K562 (cell line): ENCODE results near the gene CDKN2D. TPM values are rescaled to one million over a fixed set of nuclear protein-coding genes. Genes with fewer than 3 reads are reported as not detected.

Experiments
- ADNP ChIP-seq: fragments of 200-800 bp; sonication (Bioruptor generic); IDR thresholded peaks from 2 replicates; pipeline ENCODE4 v1.6.1; 2016; ENCODE audit warnings: missing genetic modification characterization, missing compliant biosample characterization
- EP400 ChIP-seq: fragments of 450-650 bp; IDR thresholded peaks from 2 replicates; pipeline ENCODE4 v1.6.1; 2017; ENCODE audit warnings: antibody characterized with exemption, mild to moderate bottlenecking, moderate library complexity
- HEY1 ChIP-seq: fragments of 250-450 bp; sonication (Bioruptor Pico); IDR thresholded peaks from 2 replicates; pipeline ENCODE4 v1.5.0; 2020; ENCODE audit warnings: mild to moderate bottlenecking, moderate library complexity, borderline replicate concordance
- ZFP1 ChIP-seq: fragments of 450-650 bp; formaldehyde crosslinking; IDR thresholded peaks from 2 replicates; pipeline ENCODE4 v1.4.0; 2020; ENCODE audit warnings: mild to moderate bottlenecking, mixed read lengths
- ZNF551 ChIP-seq: fragments of 250-450 bp; sonication (Bioruptor Pico); IDR thresholded peaks from 2 replicates; pipeline ENCODE4 v1.5.0; 2021; ENCODE audit warnings: mild to moderate bottlenecking, moderate library complexity
- ZNF644 ChIP-seq: fragments of 200-800 bp; sonication (Bioruptor generic); IDR thresholded peaks from 2 replicates; pipeline ENCODE4 v1.6.1; 2016; ENCODE audit warnings: low read depth, missing genetic modification characterization, missing compliant biosample characterization
- polyA plus RNA-seq, 8 experiments: library from polyadenylated mRNA; depleted of rRNA in 4 of 8; stranded (reverse) in 5 of 8; unstranded in 3 of 8; fragments of >200 nt; fragmentation: Nextera tagmentation in 2 of 8; fragmentation: Illumina TruSeq in 1 of 8; extraction: Ambion mirVana in 2 of 8; extraction: Trizol in 1 of 8; gene quantifications; 2 replicates each; pipeline versions ENCODE4 v1.2.1 to v1.2.3, GENCODE V29; 2011 to 2014; ENCODE audit warnings: inconsistent platforms in 1 of 8, missing spikeins in 1 of 8
- total RNA-seq, 7 experiments: library from RNA; depleted of rRNA in 6 of 7; stranded (reverse); fragments of >200 nt in 6 of 7; fragmentation: Illumina TruSeq in 2 of 7; extraction: Trizol in 2 of 7; gene quantifications; 2 replicates each; pipeline versions ENCODE4 v1.2.1 to v1.2.3, GENCODE V29; 2011 to 2021; ENCODE audit warnings: low replicate concordance in 1 of 7
- TF ChIP-seq, protein P1 (sequence below): sonication (generic); formaldehyde crosslinking; IDR thresholded peaks from 2 replicates; pipeline ENCODE4 v1.8.0; 2022; ENCODE audit warnings: mild to moderate bottlenecking, missing genetic modification reagents
- TF ChIP-seq, protein P2 (sequence below), 2 experiments: fragments of 450-650 bp in 1 of 2; sonication (generic) in 1 of 2; formaldehyde crosslinking in 1 of 2; IDR thresholded peaks in 1 of 2; conservative IDR thresholded peaks in 1 of 2; 2 replicates each; pipeline versions ENCODE4 v1.6.1 to v1.8.1; 2016 to 2023; ENCODE audit warnings: mild to moderate bottlenecking in 2 of 2, moderate library complexity in 2 of 2, inconsistent platforms in 1 of 2, missing genetic modification reagents in 1 of 2
- TF ChIP-seq, protein P3 (sequence below): IDR thresholded peaks from 2 replicates; pipeline ENCODE4 v1.6.1; 2014; ENCODE audit warnings: antibody characterized with exemption
- TF ChIP-seq, protein P4 (sequence below), 3 experiments: fragments of 200-800 bp in 1 of 3; fragments of 250-450 bp in 1 of 3; fragments of 450-650 bp in 1 of 3; sonication (Bioruptor Pico) in 1 of 3; sonication (Bioruptor generic) in 1 of 3; formaldehyde crosslinking in 1 of 3; IDR thresholded peaks; 2 replicates each; pipeline versions ENCODE4 v1.6.1 to v1.8.0; 2016 to 2022; ENCODE audit warnings: mild to moderate bottlenecking in 2 of 3, missing genetic modification characterization in 2 of 3, missing compliant biosample characterization in 1 of 3, moderate library complexity in 1 of 3
- TF ChIP-seq, protein P5 (sequence below): fragments of 450-650 bp; IDR thresholded peaks from 2 replicates; pipeline ENCODE4 v1.6.1; 2018; ENCODE audit not compliant: partially characterized antibody

The CDKN2D gene
- total and polyA plus RNA-seq, 9 of the 15 experiments (the other 6 are each of a cell fraction or from before 2014, with no cell fraction given): 0.41 to 8.2 (median 3.7) TPM

DNA sequence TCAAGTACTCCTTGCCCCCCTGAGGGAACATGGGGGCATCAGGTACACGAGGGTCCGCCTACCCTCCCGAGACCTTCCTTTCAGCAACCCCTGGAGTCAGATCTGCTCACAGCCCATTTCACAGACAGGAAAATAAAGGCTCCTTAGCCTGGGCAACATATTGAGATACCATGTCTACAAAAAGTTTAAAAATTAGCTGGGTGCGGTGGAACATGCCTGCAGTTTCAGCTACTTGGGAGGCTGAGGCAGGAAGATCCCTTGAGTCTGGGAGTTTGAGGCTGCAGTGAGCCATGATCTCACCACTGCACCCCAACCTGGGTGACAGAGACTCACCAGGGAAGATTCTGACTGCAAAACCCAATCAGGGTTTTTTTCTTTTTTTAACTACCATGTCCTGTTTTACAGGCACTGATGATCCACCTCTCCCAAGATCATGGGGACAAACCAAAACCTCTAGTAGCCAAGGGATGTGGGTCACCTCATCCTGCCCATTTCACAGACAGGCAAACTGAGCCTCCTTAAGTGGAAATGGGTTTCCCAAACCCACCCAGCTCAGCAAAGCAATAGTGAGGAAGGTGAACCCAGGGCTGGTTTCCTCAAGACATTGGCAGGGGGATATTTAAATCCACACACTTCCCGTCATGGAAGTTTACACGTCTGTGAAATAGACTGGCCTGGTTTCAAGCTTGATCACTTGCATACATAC lies 6.4 kb upstream of the CDKN2D start (continued):
- TF ChIP-seq EP400 (no peak), ZNF644 (no peak), ZFP1 (CRISPR knock-in tag) (no peak), ZNF551 (CRISPR knock-in tag) (no peak), ADNP (tag) (peak; percentile 96), HEY1 (CRISPR knock-in tag) (no peak)
- TF ChIP-seq, protein P1, sequence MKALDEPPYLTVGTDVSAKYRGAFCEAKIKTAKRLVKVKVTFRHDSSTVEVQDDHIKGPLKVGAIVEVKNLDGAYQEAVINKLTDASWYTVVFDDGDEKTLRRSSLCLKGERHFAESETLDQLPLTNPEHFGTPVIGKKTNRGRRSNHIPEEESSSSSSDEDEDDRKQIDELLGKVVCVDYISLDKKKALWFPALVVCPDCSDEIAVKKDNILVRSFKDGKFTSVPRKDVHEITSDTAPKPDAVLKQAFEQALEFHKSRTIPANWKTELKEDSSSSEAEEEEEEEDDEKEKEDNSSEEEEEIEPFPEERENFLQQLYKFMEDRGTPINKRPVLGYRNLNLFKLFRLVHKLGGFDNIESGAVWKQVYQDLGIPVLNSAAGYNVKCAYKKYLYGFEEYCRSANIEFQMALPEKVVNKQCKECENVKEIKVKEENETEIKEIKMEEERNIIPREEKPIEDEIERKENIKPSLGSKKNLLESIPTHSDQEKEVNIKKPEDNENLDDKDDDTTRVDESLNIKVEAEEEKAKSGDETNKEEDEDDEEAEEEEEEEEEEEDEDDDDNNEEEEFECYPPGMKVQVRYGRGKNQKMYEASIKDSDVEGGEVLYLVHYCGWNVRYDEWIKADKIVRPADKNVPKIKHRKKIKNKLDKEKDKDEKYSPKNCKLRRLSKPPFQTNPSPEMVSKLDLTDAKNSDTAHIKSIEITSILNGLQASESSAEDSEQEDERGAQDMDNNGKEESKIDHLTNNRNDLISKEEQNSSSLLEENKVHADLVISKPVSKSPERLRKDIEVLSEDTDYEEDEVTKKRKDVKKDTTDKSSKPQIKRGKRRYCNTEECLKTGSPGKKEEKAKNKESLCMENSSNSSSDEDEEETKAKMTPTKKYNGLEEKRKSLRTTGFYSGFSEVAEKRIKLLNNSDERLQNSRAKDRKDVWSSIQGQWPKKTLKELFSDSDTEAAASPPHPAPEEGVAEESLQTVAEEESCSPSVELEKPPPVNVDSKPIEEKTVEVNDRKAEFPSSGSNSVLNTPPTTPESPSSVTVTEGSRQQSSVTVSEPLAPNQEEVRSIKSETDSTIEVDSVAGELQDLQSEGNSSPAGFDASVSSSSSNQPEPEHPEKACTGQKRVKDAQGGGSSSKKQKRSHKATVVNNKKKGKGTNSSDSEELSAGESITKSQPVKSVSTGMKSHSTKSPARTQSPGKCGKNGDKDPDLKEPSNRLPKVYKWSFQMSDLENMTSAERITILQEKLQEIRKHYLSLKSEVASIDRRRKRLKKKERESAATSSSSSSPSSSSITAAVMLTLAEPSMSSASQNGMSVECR (CRISPR knock-in tag): no peak
- TF ChIP-seq, protein P2, sequence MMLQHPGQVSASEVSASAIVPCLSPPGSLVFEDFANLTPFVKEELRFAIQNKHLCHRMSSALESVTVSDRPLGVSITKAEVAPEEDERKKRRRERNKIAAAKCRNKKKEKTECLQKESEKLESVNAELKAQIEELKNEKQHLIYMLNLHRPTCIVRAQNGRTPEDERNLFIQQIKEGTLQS (IDR thresholded peaks at IDR 0.05): no peak
- TF ChIP-seq, protein P2 (CRISPR knock-in tag; conservative IDR thresholded peaks at IDR 0.05): no peak
- TF ChIP-seq, protein P3, sequence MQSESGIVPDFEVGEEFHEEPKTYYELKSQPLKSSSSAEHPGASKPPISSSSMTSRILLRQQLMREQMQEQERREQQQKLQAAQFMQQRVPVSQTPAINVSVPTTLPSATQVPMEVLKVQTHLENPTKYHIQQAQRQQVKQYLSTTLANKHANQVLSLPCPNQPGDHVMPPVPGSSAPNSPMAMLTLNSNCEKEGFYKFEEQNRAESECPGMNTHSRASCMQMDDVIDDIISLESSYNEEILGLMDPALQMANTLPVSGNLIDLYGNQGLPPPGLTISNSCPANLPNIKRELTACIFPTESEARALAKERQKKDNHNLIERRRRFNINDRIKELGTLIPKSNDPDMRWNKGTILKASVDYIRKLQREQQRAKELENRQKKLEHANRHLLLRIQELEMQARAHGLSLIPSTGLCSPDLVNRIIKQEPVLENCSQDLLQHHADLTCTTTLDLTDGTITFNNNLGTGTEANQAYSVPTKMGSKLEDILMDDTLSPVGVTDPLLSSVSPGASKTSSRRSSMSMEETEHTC: no peak
- TF ChIP-seq, protein P4, sequence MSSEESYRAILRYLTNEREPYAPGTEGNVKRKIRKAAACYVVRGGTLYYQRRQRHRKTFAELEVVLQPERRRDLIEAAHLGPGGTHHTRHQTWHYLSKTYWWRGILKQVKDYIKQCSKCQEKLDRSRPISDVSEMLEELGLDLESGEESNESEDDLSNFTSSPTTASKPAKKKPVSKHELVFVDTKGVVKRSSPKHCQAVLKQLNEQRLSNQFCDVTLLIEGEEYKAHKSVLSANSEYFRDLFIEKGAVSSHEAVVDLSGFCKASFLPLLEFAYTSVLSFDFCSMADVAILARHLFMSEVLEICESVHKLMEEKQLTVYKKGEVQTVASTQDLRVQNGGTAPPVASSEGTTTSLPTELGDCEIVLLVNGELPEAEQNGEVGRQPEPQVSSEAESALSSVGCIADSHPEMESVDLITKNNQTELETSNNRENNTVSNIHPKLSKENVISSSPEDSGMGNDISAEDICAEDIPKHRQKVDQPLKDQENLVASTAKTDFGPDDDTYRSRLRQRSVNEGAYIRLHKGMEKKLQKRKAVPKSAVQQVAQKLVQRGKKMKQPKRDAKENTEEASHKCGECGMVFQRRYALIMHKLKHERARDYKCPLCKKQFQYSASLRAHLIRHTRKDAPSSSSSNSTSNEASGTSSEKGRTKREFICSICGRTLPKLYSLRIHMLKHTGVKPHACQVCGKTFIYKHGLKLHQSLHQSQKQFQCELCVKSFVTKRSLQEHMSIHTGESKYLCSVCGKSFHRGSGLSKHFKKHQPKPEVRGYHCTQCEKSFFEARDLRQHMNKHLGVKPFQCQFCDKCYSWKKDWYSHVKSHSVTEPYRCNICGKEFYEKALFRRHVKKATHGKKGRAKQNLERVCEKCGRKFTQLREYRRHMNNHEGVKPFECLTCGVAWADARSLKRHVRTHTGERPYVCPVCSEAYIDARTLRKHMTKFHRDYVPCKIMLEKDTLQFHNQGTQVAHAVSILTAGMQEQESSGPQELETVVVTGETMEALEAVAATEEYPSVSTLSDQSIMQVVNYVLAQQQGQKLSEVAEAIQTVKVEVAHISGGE (CRISPR knock-in tag; IDR thresholded peaks at IDR 0.05): no peak
- TF ChIP-seq, protein P5, sequence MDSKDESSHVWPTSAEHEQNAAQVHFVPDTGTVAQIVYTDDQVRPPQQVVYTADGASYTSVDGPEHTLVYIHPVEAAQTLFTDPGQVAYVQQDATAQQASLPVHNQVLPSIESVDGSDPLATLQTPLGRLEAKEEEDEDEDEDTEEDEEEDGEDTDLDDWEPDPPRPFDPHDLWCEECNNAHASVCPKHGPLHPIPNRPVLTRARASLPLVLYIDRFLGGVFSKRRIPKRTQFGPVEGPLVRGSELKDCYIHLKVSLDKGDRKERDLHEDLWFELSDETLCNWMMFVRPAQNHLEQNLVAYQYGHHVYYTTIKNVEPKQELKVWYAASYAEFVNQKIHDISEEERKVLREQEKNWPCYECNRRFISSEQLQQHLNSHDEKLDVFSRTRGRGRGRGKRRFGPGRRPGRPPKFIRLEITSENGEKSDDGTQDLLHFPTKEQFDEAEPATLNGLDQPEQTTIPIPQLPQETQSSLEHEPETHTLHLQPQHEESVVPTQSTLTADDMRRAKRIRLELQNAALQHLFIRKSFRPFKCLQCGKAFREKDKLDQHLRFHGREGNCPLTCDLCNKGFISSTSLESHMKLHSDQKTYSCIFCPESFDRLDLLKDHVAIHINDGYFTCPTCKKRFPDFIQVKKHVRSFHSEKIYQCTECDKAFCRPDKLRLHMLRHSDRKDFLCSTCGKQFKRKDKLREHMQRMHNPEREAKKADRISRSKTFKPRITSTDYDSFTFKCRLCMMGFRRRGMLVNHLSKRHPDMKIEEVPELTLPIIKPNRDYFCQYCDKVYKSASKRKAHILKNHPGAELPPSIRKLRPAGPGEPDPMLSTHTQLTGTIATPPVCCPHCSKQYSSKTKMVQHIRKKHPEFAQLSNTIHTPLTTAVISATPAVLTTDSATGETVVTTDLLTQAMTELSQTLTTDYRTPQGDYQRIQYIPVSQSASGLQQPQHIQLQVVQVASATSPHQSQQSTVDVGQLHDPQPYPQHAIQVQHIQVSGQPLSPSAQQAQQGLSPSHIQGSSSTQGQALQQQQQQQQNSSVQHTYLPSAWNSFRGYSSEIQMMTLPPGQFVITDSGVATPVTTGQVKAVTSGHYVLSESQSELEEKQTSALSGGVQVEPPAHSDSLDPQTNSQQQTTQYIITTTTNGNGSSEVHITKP: peak; percentile 89
